Right renal pelvis (tissue), 4 donors: Measurements from ENCODE around the gene CEBPA. TPM values are rescaled to one million over a fixed set of nuclear protein-coding genes. Genes with fewer than 3 reads are reported as not detected.

Experiments used
- DNase-seq, 4 donors: peaks; one replicate each; pipeline ENCODE4 v3.0.0-alpha.2; 2013; ENCODE audit warnings: low read depth in 4 of 4, low spot score in 3 of 4, missing footprints in 1 of 4
- polyA plus RNA-seq, 4 donors: library from polyadenylated mRNA; unstranded; fragments of 120-200 nt; gene quantifications; one replicate each; pipeline ENCODE4 v1.2.1, GENCODE V29; 2013; ENCODE audit not compliant: insufficient read length in 4 of 4

CEBPA gene
- polyA plus RNA-seq, 4 donors: 3.1 to 5.5 (median 4.1) TPM

DNA sequence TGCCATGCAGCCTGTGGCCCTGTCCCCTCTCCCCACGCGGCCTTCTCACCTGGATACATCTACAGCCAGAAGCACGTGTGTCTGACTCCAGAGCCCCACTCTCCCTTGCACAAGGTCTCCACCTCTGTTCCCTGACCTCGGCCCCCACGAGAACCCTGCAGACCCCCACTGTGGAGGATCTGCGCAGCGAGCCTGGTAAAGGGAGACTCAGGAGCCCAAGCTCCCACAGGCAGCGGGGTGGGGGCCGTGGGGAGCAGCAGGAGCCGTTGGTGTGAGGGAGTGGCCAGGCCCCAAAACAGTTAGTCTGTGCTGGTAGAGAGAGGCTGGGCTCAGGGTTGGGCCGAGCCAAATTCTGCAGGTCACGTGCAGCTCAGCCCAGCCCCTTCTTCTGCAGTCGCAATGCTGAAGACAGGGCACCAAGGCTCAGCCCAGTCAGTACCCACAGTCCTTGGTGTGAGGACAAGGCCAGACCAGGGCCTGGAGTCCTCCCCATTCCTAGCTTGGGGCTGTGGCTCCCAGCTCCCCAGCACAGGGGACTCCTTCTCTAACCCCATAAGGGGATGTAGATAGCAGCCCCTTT, 48.0 kb downstream of the CEBPA start:
- no peak for DNase-seq

- no peak for DNase-seq
These were observed 49.4 kb downstream of the CEBPA start for GRCh38 chr19:33252971-33253370.

DNA sequence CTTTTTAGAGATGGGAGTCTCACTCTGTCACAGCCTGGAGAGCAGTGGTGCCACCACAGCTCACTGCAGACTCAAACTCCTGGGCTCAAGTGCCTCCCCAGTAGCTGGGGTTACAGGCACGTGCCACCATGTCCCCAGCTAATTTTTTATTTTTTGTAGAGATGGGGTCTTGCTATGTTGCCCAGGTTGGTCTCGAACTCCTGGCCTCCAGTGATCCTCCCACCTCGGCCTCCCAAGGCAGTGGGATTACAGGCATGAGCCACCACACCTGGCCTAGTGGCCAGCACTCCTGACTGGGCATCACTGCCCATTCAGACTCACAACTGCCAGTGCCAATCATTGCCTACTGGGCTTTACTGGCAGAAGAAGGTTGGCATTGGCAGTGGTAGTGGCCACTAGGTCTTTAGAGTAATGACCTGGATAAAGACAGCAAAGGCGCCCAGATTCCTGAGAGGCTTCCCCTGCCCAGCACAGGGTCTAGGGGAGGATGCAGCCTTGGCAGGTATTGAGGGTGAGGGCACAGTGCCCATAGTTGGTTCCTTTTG, 49.8 kb downstream of the CEBPA start:
- DNase-seq: no peak

DNA sequence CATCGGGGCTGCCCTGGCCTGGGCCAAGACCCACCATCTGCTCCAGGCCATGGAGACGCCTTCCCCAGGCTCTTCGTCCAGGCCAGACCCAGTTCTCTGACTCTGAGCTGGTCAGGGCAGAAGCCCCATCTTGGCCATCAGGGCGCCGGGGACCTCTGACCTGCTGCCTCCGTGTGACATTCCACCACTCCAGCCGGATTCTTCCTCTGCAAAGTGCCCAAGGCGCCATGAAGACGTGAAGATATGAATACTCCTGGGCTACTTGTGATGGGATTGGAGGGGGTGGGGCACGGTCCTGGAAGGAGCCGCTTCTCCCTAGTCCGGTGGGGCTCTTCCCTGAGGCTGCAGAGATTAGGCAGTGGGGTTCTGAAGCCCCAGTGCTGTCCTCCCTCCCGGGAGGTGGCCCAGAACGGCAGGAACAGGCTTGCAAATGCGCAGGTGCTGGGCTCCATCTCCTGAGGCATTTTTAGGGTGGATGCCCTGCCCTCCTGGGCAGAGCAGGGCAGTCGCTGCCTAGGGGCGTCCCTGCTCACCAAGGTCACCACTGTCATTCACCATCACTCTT, 50.7 kb downstream of the CEBPA start:
- no peak for DNase-seq

- no peak for DNase-seq
These were observed 51.3 kb downstream of the CEBPA start for GRCh38 chr19:33251076-33251475.

GRCh38 chr19:33250500-33250899, 51.8 kb downstream of the CEBPA start:
- no peak for DNase-seq

Other genes with a start within 250 kb of the CEBPA start
- gene RHPN2, start 237.6 kb downstream of the CEBPA start, polyA plus RNA-seq: 10 to 100 TPM; 18.4 to 19.0 (median 18.6) TPM
- gene GPATCH1, start 221.4 kb downstream of the CEBPA start, polyA plus RNA-seq: 10 to 100 TPM; 11.3 to 15.6 (median 13.0) TPM
- 1 to 10 TPM in 3 of 4 donors, under 1 TPM in 1; 0.83 to 1.8 (median 1.1) TPM for gene WDR88, start 170.4 kb downstream of the CEBPA start, polyA plus RNA-seq
- 10 to 100 TPM; 19.9 to 29.8 (median 21.9) TPM for gene LRP3, start 108.2 kb downstream of the CEBPA start, polyA plus RNA-seq
- gene SLC7A10, start 76.7 kb downstream of the CEBPA start, polyA plus RNA-seq: under 1 TPM; 0.27 to 0.54 (median 0.40) TPM
- 10 to 100 TPM; 20.8 to 27.3 (median 26.2) TPM for gene CEBPG, start 71.2 kb upstream of the CEBPA start, polyA plus RNA-seq
- gene PEPD, start 219.3 kb upstream of the CEBPA start, polyA plus RNA-seq: 100 to 1,000 TPM; 104 to 134 (median 121) TPM